ENCODE measurements around the gene DNM2. TPM values are rescaled to one million over a fixed set of nuclear protein-coding genes. Genes with fewer than 3 reads are reported as not detected.

Gene DNM2
- total and polyA plus RNA-seq, 9 of the 15 experiments (the other 6 are each of a cell fraction or from before 2014, with no cell fraction given) = 2.2 to 161 (median 72.6) TPM

DNA sequence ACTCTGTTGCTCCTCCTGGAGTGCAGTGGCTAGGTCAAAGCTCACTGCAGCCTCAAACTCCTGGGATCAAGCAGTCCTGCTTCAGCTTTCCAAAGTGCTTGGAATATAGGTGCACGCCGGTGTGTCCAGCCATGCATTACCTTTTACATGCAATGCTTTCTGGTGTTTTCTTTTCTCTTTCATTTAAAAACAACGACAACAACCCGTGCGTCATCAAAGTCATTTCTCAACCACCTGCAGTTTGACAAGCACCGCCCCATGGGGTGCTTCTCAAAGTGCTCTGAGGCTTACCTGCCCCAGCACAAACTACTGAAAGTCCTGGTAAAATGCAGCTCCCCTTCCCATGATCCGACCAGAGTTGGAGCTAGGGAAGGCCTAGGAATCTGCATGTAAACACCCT, 9.6 kb upstream of the DNM2 start:
- TF ChIP-seq CBX2 (IDR thresholded peaks at IDR 0.05; ENCODE audit: insufficient read depth, low read length, poor library complexity, severe bottlenecking) (no peak), CHD4 (IDR thresholded peaks at IDR 0.05; ENCODE audit: insufficient read depth, insufficient replicate concordance, low read depth, low read length, poor library complexity, severe bottlenecking) (no peak), NR2C1 (IDR thresholded peaks at IDR 0.05) (no peak), NR2C1 (tag; IDR thresholded peaks at IDR 0.05) (no peak), FOXJ2 (tag; IDR thresholded peaks at IDR 0.05) (no peak)
- TF ChIP-seq, protein P1, sequence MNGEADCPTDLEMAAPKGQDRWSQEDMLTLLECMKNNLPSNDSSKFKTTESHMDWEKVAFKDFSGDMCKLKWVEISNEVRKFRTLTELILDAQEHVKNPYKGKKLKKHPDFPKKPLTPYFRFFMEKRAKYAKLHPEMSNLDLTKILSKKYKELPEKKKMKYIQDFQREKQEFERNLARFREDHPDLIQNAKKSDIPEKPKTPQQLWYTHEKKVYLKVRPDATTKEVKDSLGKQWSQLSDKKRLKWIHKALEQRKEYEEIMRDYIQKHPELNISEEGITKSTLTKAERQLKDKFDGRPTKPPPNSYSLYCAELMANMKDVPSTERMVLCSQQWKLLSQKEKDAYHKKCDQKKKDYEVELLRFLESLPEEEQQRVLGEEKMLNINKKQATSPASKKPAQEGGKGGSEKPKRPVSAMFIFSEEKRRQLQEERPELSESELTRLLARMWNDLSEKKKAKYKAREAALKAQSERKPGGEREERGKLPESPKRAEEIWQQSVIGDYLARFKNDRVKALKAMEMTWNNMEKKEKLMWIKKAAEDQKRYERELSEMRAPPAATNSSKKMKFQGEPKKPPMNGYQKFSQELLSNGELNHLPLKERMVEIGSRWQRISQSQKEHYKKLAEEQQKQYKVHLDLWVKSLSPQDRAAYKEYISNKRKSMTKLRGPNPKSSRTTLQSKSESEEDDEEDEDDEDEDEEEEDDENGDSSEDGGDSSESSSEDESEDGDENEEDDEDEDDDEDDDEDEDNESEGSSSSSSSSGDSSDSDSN (IDR thresholded peaks at IDR 0.05; ENCODE audit: borderline replicate concordance in 1 of 2, low read depth in 2 of 2, low read length in 2 of 2) = no peak
- TF ChIP-seq, protein P2, sequence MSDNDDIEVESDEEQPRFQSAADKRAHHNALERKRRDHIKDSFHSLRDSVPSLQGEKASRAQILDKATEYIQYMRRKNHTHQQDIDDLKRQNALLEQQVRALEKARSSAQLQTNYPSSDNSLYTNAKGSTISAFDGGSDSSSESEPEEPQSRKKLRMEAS (CRISPR knock-in tag; IDR thresholded peaks at IDR 0.05) = no peak
- no peak for ATAC-seq
- DNase-seq (ENCODE audit: extremely low read depth in 1 of 4, low spot score in 3 of 4) = no peak
- in situ Hi-C loops (cut with MboI) = no loop called here
- H3K9me1 ChIP-seq (ENCODE audit: control insufficient read depth, insufficient read depth, low read length) = no peaks in the 10 kb centered on the region
- intact Hi-C loops (cut with micrococcal nuclease) = no loop called here
- no peaks in the 10 kb centered on the region for H3K27me3 ChIP-seq (ENCODE audit: control insufficient read depth in 2 of 2, insufficient read depth in 2 of 2, low read length in 2 of 2)
- H3K79me2 ChIP-seq (ENCODE audit: control insufficient read depth, insufficient read depth, low read length) = no peaks in the 10 kb centered on the region
- peaks cover 0 to 13% of the 10 kb centered on the region in 2 experiments; a peak in 2 of 5 replicates for H3K4me1 ChIP-seq (replicated peaks in 1 of 2; ENCODE audit: control insufficient read depth in 2 of 2, insufficient read depth in 2 of 2, low read length in 2 of 2)
- ChIA-PET CTCF (ENCODE audit: low intra/inter-chr PET ratio) (no interaction called here), POLR2A (interaction anchor here (0.9 kb wide), 1 partner anchor 8 kb away, joined by 3 read pairs; no protein-coding TSS in a partner anchor)
- H3K36me3 ChIP-seq (ENCODE audit: control insufficient read depth, insufficient read depth, low read length) = peaks cover 23% of the 10 kb centered on the region; the same call in 1 of the 3 replicates
- no TSS peak for BruUV-seq (replicated peaks)
- H3K4me2 ChIP-seq (ENCODE audit: insufficient read depth, low read length) = no peak overlapping the region
- H3K27ac ChIP-seq (ENCODE audit: extremely low read depth, low read depth, low read length) = no peak overlapping the region
- H3K9ac ChIP-seq (ENCODE audit: insufficient read depth in 1 of 2, low read depth in 2 of 2, low read length in 2 of 2) = no peak overlapping the region
- no peaks in the 10 kb centered on the region for H3K9me3 ChIP-seq (replicated peaks; ENCODE audit: control insufficient read depth, insufficient read depth, low read depth, low read length)
- no peak overlapping the region for H3K4me3 ChIP-seq
- FAIRE-seq = no peak
- no peaks in the 10 kb centered on the region for H4K20me1 ChIP-seq (replicated peaks; ENCODE audit: control insufficient read depth, insufficient read depth, low read length)
- 93% methylated on average over 7 of the region's 7 CpGs for WGBS (ENCODE audit: insufficient coverage, low coverage, missing lambda C conversion rate)
- H2AFZ ChIP-seq (ENCODE audit: low read depth, low read length) = no peak overlapping the region
